HG03175 (cell line): ENCODE results near the gene CAMTA1.

Experiments used
- ATAC-seq: cut with Tn5 transposase; IDR thresholded peaks from one replicate; pipeline ENCODE4 v1.9.1; 2021; ENCODE audit warnings: mild to moderate bottlenecking, moderate library complexity; ENCODE audit not compliant: unreplicated experiment

Gene CAMTA1

GRCh38 chr1:7648761-7649384 is 863.6 kb downstream of the CAMTA1 start:
- ATAC-seq, result no peak

GRCh38 chr1:7650801-7651200 is 865.5 kb downstream of the CAMTA1 start:
- ATAC-seq, result no peak

GRCh38 chr1:7651203-7651602 is 865.9 kb downstream of the CAMTA1 start:
- no peak for ATAC-seq

GRCh38 chr1:7652061-7652460 is 866.8 kb downstream of the CAMTA1 start:
- ATAC-seq, result no peak

GRCh38 chr1:7652515-7653098 is 867.4 kb downstream of the CAMTA1 start:
- ATAC-seq, result no peak

- ATAC-seq, result no peak
These were observed 869.5 kb downstream of the CAMTA1 start for GRCh38 chr1:7654725-7655124.

- no peak for ATAC-seq
These were observed 870.1 kb downstream of the CAMTA1 start for GRCh38 chr1:7655354-7655753.

- ATAC-seq, result no peak
These were observed 871.4 kb downstream of the CAMTA1 start for GRCh38 chr1:7656557-7657215.

- no peak for ATAC-seq
These were observed 872.2 kb downstream of the CAMTA1 start for GRCh38 chr1:7657287-7658016.

GRCh38 chr1:7658099-7658498 is 872.8 kb downstream of the CAMTA1 start:
- no peak for ATAC-seq

GRCh38 chr1:7659514-7659913 is 874.3 kb downstream of the CAMTA1 start:
- ATAC-seq, result no peak

- no peak for ATAC-seq
These were observed 878.3 kb downstream of the CAMTA1 start for GRCh38 chr1:7663451-7664146.

GRCh38 chr1:7664147-7664892 is 879.1 kb downstream of the CAMTA1 start:
- no peak for ATAC-seq

GRCh38 chr1:7664893-7665250 is 879.6 kb downstream of the CAMTA1 start:
- no peak for ATAC-seq

GRCh38 chr1:7666249-7666648 is 881.0 kb downstream of the CAMTA1 start:
- no peak for ATAC-seq

- no peak for ATAC-seq
These were observed 881.9 kb downstream of the CAMTA1 start for GRCh38 chr1:7667159-7667558.

- no peak for ATAC-seq
These were observed 882.5 kb downstream of the CAMTA1 start for GRCh38 chr1:7667625-7668218.

GRCh38 chr1:7669559-7670311 is 884.5 kb downstream of the CAMTA1 start:
- no peak for ATAC-seq

GRCh38 chr1:7670334-7671145 is 885.3 kb downstream of the CAMTA1 start:
- ATAC-seq, result no peak
